Thyroid gland (tissue), 4 donors: ENCODE data around the gene EID1. TPM values are rescaled to one million over a fixed set of nuclear protein-coding genes. Genes with fewer than 3 reads are reported as not detected.

Experiments
- DNase-seq, 2 donors: peaks; one replicate each; pipeline ENCODE4 v3.0.0-alpha.2; 2019
- H3K27ac ChIP-seq, 3 donors: fragments of 200-600 bp; sonication (generic); 1 replicate in 2 of 3; 2 replicates in 1 of 3; pipeline ENCODE4 v1.5.1; 2016 to 2019; ENCODE audit warnings: mild to moderate bottlenecking in 1 of 3, moderate library complexity in 1 of 3
- H3K27me3 ChIP-seq: fragments of 200-600 bp; sonication (generic); one replicate; pipeline ENCODE4 v1.5.1; 2019
- H3K36me3 ChIP-seq, 2 donors: fragments of 200-600 bp; sonication (generic); one replicate each; pipeline ENCODE4 v1.5.1; 2016 to 2019
- H3K4me1 ChIP-seq, 2 donors: fragments of 200-600 bp; sonication (generic); one replicate each; pipeline ENCODE4 v1.5.1; 2017 to 2019
- H3K4me3 ChIP-seq, 3 donors: fragments of 200-600 bp; sonication (generic); replicated peaks in 1 of 3; 1 replicate in 2 of 3; 2 replicates in 1 of 3; pipeline ENCODE4 v1.5.1; 2016; ENCODE audit warnings: mild to moderate bottlenecking in 1 of 3
- H3K9me3 ChIP-seq: fragments of 200-600 bp; sonication (generic); one replicate; pipeline ENCODE4 v1.5.1; 2017
- CTCF ChIP-seq, 6 experiments: fragments of 200-600 bp in 3 of 6; fragments of 450-650 bp in 3 of 6; sonication (generic) in 3 of 6; IDR thresholded peaks; one replicate each; pipeline ENCODE4 v1.5.1; 2016 to 2019; ENCODE audit warnings: antibody characterized with exemption in 6 of 6, mild to moderate bottlenecking in 2 of 6, inconsistent platforms in 1 of 6, moderate library complexity in 1 of 6
- POLR2A ChIP-seq, 2 donors: fragments of 450-650 bp; IDR thresholded peaks; one replicate each; pipeline ENCODE4 v1.6.1; 2017; ENCODE audit warnings: antibody characterized with exemption in 2 of 2, mild to moderate bottlenecking in 2 of 2, moderate library complexity in 1 of 2
- WGBS, 2 donors: methylation state at CpG; one replicate each; pipeline ENCODE4 v1.1.5; 2017; 5-methylcytosine and 5-hydroxymethylcytosine counted together
- intact Hi-C: fragments of 100-400 bp; cut with DNase I; formaldehyde crosslinking; loops from one replicate; pipeline ENCODE4 v1.15.1; 2023
- total RNA-seq, 4 donors: library from RNA; depleted of rRNA; stranded (reverse); fragments of >200 nt; gene quantifications; one replicate each; pipeline ENCODE4 v1.2.3, GENCODE V29; 2016

Gene EID1
- total RNA-seq, 4 donors from 2014 or later = 213 to 305 (median 273) TPM

- no peak overlapping the region for H3K27ac ChIP-seq
- no peak for DNase-seq
Measured at GRCh38 chr15:48859426-48859825, 18.5 kb upstream of the EID1 start.

GRCh38 chr15:48861813-48862431 is 16.0 kb upstream of the EID1 start:
- intact Hi-C loops = loop anchor here (10.0 kb wide), 2 partner anchors 563 to 1283 kb away; partner anchors contain the start of gene FGF7
- Histone ChIP-seq H3K9me3 (no peaks in the 10 kb centered on the region), H3K4me1 (no peaks in the 10 kb centered on the region), H3K27me3 (no peaks in the 10 kb centered on the region), H3K4me3 (no peak overlapping the region), H3K36me3 (no peaks in the 10 kb centered on the region), H3K27ac (no peak overlapping the region)
- TF ChIP-seq POLR2A (IDR thresholded peaks at IDR 0.05) = no peak
- TF ChIP-seq CTCF (IDR thresholded peaks at IDR 0.05) = peak; percentile 56 to 96 (median 83)
- WGBS, 2 donors = 7 to 8% methylated on average over 1 of the region's 1 CpG
- peak in 1 of 2 donors; percentile 9 for DNase-seq

More at GRCh38 chr15:48859426-48859825, 18.5 kb upstream of the EID1 start:
- TF ChIP-seq CTCF (IDR thresholded peaks at IDR 0.05) (no peak), POLR2A (IDR thresholded peaks at IDR 0.05) (no peak)
- no peaks in the 10 kb centered on the region for H3K27me3 ChIP-seq
- no peaks in the 10 kb centered on the region for H3K36me3 ChIP-seq
- no peak overlapping the region for H3K4me3 ChIP-seq
- 91 to 93% methylated on average over 2 of the region's 2 CpGs for WGBS, 2 donors
- intact Hi-C loops = loop anchor here (5.0 kb wide), 1 partner anchor 502 kb away; no protein-coding TSS in a partner anchor
- no peaks in the 10 kb centered on the region for H3K9me3 ChIP-seq
- no peaks in the 10 kb centered on the region for H3K4me1 ChIP-seq

- Histone ChIP-seq H3K36me3 (no peaks in the 10 kb centered on the region), H3K9me3 (no peaks in the 10 kb centered on the region), H3K4me3 (no peak overlapping the region), H3K27me3 (no peaks in the 10 kb centered on the region), H3K27ac (no peak overlapping the region), H3K4me1 (no peaks in the 10 kb centered on the region)
- intact Hi-C loops = loop anchor here (10.0 kb wide), 2 partner anchors 562 to 1282 kb away; partner anchors contain the start of gene FGF7
- TF ChIP-seq POLR2A (IDR thresholded peaks at IDR 0.05) = no peak
- no peak for TF ChIP-seq CTCF (IDR thresholded peaks at IDR 0.05)
- WGBS, 2 donors = 86 to 100% methylated on average over 1 of the region's 1 CpG
- no peak for DNase-seq
Measured at GRCh38 chr15:48862705-48863104, 15.2 kb upstream of the EID1 start.

GRCh38 chr15:48865370-48866079 is 12.4 kb upstream of the EID1 start:
- no peak for DNase-seq
- intact Hi-C loops = loop anchor here (10.0 kb wide), 2 partner anchors 559 to 1279 kb away; partner anchors contain the start of gene FGF7
- Histone ChIP-seq H3K27ac (no peak overlapping the region), H3K4me1 (no peaks in the 10 kb centered on the region), H3K27me3 (no peaks in the 10 kb centered on the region), H3K4me3 (no peak overlapping the region), H3K9me3 (no peaks in the 10 kb centered on the region), H3K36me3 (no peaks in the 10 kb centered on the region)
- 86 to 92% methylated on average over 3 of the region's 3 CpGs for WGBS, 2 donors
- TF ChIP-seq POLR2A (IDR thresholded peaks at IDR 0.05) (no peak), CTCF (IDR thresholded peaks at IDR 0.05) (no peak)

- TF ChIP-seq CTCF (IDR thresholded peaks at IDR 0.05) (no peak), POLR2A (IDR thresholded peaks at IDR 0.05) (no peak)
- Histone ChIP-seq H3K27me3 (no peaks in the 10 kb centered on the region), H3K4me1 (no peaks in the 10 kb centered on the region), H3K4me3 (no peak overlapping the region), H3K36me3 (no peaks in the 10 kb centered on the region), H3K9me3 (no peaks in the 10 kb centered on the region), H3K27ac (no peak overlapping the region)
- WGBS, 2 donors = 69 to 71% methylated on average over 2 of the region's 2 CpGs
- no peak for DNase-seq
- intact Hi-C loops = loop anchor here (10.0 kb wide), 2 partner anchors 559 to 1279 kb away; partner anchors contain the start of gene FGF7
Measured at GRCh38 chr15:48866141-48866563, 11.8 kb upstream of the EID1 start.
